SIG-M5 treated with dmso at 0.1 percent for 504 hours (cell line): ENCODE data around the gene NOD2.
A peak's percentile ranks its signal among the peaks of the same experiment; 100 is the strongest.

Source experiments
- DNase-seq: peaks from one replicate; lab custom pipeline; 2025; ENCODE audit not compliant: unreplicated experiment; lab: John Stamatoyannopoulos, UW

Gene NOD2

DNA sequence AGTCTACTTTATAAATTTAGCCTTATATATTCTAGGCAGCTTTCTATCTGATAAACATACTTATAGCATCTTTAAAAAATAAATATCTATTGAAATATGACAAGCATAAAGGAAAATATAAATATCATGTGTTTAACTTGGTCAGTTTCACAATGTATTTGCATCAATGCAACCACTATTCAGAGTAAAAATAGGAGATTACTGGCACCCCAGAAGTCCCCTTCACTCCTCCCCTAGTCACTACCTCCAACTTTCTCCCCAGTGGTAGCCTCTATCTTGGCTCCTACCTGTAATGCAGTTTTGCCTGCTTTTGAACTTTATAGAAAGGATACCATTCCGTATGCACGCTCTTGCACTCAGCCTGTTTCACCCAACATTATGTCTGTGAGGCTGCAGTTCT is 3.2 kb upstream of the NOD2 start:
- DNase-seq: no peak

DNA sequence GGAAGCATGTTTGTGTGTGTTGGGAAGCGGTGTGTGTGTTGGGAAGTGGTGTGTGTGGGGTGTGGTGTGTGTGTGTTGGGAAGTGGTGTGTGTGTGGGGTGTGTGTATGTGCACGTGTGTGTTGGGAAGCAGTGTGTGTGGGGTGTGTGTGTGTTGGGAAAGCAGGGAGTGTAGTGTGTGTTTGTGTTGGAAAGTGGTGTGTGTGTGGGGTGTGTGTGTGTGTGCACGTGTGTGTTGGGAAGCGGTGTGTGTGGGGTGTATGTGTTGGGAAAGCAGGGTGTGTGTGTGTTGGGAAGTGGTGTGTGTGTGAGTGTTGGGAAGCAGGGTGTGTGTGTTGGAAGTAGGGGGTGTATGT is 785 bp upstream of the NOD2 start:
- DNase-seq: no peak

DNA sequence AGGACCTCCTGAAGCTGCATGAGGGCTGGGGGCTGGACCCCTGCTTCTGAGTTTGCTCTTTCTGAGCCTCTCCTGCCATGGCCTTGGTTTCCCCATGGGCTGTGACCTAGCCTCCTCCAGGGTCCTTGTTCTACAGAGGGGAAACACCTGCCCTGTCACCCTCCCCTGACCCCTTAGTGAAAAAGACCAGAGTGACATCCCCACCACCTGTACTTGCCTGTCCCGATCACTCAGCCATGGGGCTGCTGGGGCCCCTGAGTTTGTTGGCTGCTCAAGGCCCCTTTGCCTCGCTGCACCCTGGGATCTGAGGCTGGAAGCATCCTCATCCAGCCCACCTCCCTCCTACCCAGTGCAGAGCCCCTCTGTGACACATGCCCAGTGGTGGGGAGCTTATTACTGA is 800 bp downstream of the NOD2 start:
- DNase-seq: no peak

- DNase-seq: peak; percentile 77
These were observed 1.9 kb downstream of the NOD2 start for GRCh38 chr16:50695017-50696000.

DNA sequence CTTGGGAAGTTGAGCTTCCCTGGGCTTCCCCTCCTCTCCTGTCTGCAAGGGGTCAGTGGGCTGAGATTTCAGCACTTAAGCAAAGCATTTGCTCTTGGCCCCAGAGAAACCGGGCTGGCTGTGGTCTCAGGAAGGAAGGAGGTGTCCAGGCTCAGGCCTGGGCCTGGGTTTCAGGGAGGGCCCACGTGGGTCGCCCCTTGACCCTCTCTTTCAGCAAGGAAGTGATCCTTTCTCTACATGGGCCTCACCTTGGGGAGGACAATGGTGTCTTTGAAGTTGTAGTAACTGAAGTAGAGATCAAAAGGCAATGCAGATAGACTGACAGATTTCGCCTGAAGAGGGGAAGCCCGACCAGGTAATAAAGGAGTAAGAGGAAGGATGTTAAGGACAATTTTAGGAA is 2.7 kb downstream of the NOD2 start:
- DNase-seq: no peak

- DNase-seq: no peak
These were observed 3.4 kb downstream of the NOD2 start for GRCh38 chr16:50696575-50697420.

DNA sequence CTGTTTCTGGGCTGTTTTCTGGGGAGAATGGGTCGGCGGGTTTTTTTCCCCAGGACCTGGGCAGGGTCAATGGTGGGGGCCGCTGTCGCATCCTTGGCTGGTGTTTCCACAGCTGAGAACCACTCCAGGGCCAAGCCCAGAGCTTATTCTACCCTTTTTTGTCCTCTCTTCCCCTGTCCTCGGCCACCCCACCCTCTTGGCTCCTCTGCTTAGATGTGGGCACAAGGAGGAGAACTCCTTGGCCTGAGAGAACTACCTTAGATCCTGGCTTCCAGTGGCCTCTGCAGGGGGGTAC is 4.0 kb downstream of the NOD2 start:
- no peak for DNase-seq

GRCh38 chr16:50697881-50698767 is 4.7 kb downstream of the NOD2 start:
- DNase-seq: no peak

DNA sequence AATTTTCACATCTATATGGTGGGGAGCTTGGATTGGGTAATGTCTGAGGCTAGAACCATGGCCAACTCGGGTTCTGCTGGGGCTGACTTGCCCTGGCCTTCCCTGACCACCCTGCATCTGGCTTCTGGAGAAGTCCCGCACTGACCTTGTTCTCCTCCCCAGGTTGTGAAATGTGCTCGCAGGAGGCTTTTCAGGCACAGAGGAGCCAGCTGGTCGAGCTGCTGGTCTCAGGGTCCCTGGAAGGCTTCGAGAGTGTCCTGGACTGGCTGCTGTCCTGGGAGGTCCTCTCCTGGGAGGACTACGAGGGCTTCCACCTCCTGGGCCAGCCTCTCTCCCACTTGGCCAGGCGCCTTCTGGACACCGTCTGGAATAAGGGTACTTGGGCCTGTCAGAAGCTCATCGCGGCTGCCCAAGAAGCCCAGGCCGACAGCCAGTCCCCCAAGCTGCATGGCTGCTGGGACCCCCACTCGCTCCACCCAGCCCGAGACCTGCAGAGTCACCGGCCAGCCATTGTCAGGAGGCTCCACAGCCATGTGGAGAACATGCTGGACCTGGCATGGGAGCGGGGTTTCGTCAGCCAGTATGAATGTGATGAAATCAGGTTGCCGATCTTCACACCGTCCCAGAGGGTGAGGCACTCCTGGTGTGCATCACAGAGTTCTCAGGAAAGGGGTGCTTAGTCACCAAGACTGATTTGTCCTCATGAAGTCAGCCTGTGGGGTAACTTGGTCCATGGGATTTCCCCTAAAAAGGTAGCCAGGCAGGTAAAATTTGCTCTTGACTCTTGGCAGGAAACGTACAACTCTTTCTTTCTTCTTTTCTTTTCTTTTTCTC is 6.1 kb downstream of the NOD2 start:
- peak; percentile 17 for DNase-seq

GRCh38 chr16:50702725-50703124 is 9.3 kb downstream of the NOD2 start:
- peak; percentile 52 for DNase-seq

- no peak for DNase-seq
These were observed 10.8 kb downstream of the NOD2 start for GRCh38 chr16:50704245-50704644.

- DNase-seq: no peak
These were observed 12.2 kb downstream of the NOD2 start for GRCh38 chr16:50705436-50706110.

- no peak for DNase-seq
These were observed 12.8 kb downstream of the NOD2 start for GRCh38 chr16:50706250-50706649.

DNA sequence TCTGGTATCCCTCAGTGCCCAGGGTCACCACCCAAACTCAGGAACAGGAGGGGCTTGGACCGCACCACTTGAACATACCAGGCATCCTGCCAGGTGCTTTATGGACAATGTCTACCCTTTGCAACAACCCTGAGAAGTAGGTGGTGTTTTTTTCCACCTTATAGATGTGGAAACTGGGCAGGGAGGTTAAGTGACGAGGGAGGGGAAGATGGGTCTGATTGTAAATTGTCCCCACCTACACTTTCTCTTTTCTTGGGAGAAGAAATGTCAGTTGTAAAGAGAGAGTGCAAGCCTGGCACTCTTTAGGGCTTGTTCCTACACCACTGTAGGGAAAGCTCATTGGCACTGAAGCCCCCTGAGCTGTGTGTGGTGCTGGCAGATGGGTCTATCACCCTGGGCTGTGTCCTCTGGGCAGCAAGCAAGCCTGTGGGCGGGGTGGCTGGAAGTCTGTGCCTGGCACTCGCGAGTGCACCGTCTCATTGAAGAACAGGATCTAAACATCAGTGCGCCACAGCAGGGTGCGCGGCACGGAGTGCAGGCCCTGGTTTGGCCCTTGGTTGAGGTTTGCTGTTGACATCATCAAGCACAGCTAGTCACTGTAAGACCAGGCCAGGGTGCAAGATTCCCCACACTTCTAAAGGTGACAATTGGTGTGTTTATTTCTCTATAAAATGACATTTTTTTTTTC is 15.1 kb downstream of the NOD2 start:
- DNase-seq: no peak

GRCh38 chr16:50709061-50709684 is 15.8 kb downstream of the NOD2 start:
- DNase-seq: peak; percentile 86

- DNase-seq: no peak
These were observed 16.6 kb downstream of the NOD2 start for GRCh38 chr16:50709980-50710379.

- no peak for DNase-seq
These were observed 17.6 kb downstream of the NOD2 start for GRCh38 chr16:50711040-50711439.

DNA sequence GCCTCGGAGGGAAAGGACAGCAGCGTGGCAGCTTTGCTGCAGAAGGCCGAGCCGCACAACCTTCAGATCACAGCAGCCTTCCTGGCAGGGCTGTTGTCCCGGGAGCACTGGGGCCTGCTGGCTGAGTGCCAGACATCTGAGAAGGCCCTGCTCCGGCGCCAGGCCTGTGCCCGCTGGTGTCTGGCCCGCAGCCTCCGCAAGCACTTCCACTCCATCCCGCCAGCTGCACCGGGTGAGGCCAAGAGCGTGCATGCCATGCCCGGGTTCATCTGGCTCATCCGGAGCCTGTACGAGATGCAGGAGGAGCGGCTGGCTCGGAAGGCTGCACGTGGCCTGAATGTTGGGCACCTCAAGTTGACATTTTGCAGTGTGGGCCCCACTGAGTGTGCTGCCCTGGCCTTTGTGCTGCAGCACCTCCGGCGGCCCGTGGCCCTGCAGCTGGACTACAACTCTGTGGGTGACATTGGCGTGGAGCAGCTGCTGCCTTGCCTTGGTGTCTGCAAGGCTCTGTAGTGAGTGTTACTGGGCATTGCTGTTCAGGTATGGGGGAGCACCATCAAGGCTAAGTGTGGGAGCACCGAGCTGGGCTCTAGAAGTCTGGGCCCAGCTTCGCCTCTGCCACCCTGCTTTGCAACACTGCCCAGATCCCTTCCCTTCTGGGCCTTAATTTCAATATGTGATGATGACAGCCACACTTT is 18.6 kb downstream of the NOD2 start:
- DNase-seq: no peak
